SU-DHL-6 (cell line): ENCODE results near the gene RPL39L.

ENCODE experiments used
- H2AFZ ChIP-seq: fragments of 200-600 bp; sonication (generic); 2 replicates; pipeline ENCODE4 v1.6.1; 2014; ENCODE audit warnings: low read depth, mild to moderate bottlenecking, moderate library complexity, mixed read lengths, antibody characterized with exemption, low read length; ENCODE audit not compliant: severe bottlenecking
- H3F3A ChIP-seq: fragments of 200-600 bp; shearing (Covaris generic); 2 replicates; pipeline ENCODE4 v1.6.0; 2016; ENCODE audit warnings: antibody characterized with exemption, mild to moderate bottlenecking; ENCODE audit not compliant: insufficient read depth
- H3K27ac ChIP-seq: fragments of 200-600 bp; sonication (generic); 2 replicates; pipeline ENCODE4 v1.5.1; 2016; ENCODE audit warnings: low read depth, mild to moderate bottlenecking, low read length, moderate library complexity, mixed read lengths
- H3K27me3 ChIP-seq: fragments of 200-600 bp; sonication (generic), shearing (Covaris generic); 2 replicates; pipeline ENCODE4 v1.6.0; 2014; ENCODE audit warnings: mild to moderate bottlenecking, low read length
- H3K36me3 ChIP-seq: fragments of 200-600 bp; sonication (generic); 2 replicates; pipeline ENCODE4 v1.6.1; 2014; ENCODE audit warnings: mild to moderate bottlenecking, low read length, mixed read lengths
- H3K4me2 ChIP-seq: fragments of 300-600, 200-600 bp; shearing (Covaris generic), sonication (generic); 2 replicates; pipeline ENCODE4 v1.6.0; 2014; ENCODE audit warnings: low read length, low read depth, mild to moderate bottlenecking; ENCODE audit not compliant: poor library complexity, severe bottlenecking
- H3K4me3 ChIP-seq: fragments of 200-600 bp; sonication (generic); 2 replicates; pipeline ENCODE4 v1.5.1; 2014; ENCODE audit warnings: antibody characterized with exemption, low read length, mild to moderate bottlenecking, mixed read lengths; ENCODE audit not compliant: insufficient read depth, poor library complexity, severe bottlenecking
- H3K79me2 ChIP-seq: fragments of 200-600 bp; sonication (generic); 2 replicates; pipeline ENCODE4 v1.6.1; 2014; ENCODE audit warnings: mild to moderate bottlenecking, low read length, moderate library complexity; ENCODE audit not compliant: insufficient read depth
- H3K9ac ChIP-seq: fragments of 200-600 bp; sonication (generic); 2 replicates; pipeline ENCODE4 v1.7.0; 2014; ENCODE audit warnings: mild to moderate bottlenecking, low read length
- H3K9me2 ChIP-seq: fragments of 200-600 bp; sonication (generic); replicated peaks from 2 replicates; pipeline ENCODE4 v1.6.1; 2014; ENCODE audit warnings: low read length; ENCODE audit not compliant: insufficient read depth
- H3K9me3 ChIP-seq: fragments of 200-600 bp; sonication (generic); 2 replicates; pipeline ENCODE4 v1.6.1; 2014; ENCODE audit warnings: low read length, mixed read lengths; ENCODE audit not compliant: insufficient read depth
- H4K20me1 ChIP-seq: fragments of 200-600 bp; sonication (generic); 2 replicates; pipeline ENCODE4 v1.6.1; 2014; ENCODE audit warnings: low read depth, mild to moderate bottlenecking, antibody characterized with exemption, low read length, moderate library complexity, mixed read lengths
- EZH2phosphoT487 ChIP-seq: fragments of 200-600 bp; sonication (generic), shearing (Covaris generic); conservative IDR thresholded peaks from 2 replicates; pipeline ENCODE4 v1.6.1; 2018; ENCODE audit warnings: mild to moderate bottlenecking, antibody characterized with exemption, low read length, moderate library complexity, mixed read lengths
- TF ChIP-seq, protein P1 (sequence below): fragments of 200-600 bp; sonication (generic); IDR thresholded peaks from one replicate; pipeline ENCODE4 v1.5.1; 2017; ENCODE audit warnings: antibody characterized with exemption, mild to moderate bottlenecking, low read length, moderate library complexity; ENCODE audit not compliant: insufficient read depth, poor library complexity, severe bottlenecking

The RPL39L gene

DNA sequence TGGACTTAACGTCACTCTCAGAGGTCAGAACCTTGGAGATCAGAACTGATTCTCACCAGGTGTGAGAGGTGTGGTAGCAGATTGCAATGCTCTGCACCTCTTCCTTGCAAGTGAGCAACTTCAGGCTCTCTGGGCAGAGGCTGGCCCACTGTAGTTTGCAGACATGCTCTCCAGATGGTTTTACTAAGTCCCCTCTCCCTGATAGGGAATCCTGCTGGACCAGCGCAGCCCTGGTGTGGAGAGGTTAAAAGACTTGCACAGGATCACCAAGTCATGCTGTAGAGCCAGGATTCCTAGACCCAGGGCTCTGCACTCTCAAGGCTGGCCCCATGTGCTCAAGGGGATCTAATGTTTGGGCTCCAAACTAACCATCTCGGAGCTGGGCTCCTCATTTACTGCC is 62.2 kb downstream of the RPL39L start:
- Histone ChIP-seq H3K36me3 (peaks cover 27% of the 10 kb centered on the region; the same call in 1 of the 2 replicates), H3F3A (peaks cover 90% of the 10 kb centered on the region), H3K27me3 (no peaks in the 10 kb centered on the region), H3K9ac (no peak overlapping the region), H4K20me1 (no peaks in the 10 kb centered on the region), H3K9me2 (no peaks in the 10 kb centered on the region), H3K4me3 (no peak overlapping the region), H2AFZ (no peak overlapping the region), H3K4me2 (no peak overlapping the region), H3K79me2 (no peaks in the 10 kb centered on the region), H3K9me3 (no peaks in the 10 kb centered on the region), H3K27ac (no peak overlapping the region)
- no peak for TF ChIP-seq EZH2phosphoT487
- TF ChIP-seq, protein P1, sequence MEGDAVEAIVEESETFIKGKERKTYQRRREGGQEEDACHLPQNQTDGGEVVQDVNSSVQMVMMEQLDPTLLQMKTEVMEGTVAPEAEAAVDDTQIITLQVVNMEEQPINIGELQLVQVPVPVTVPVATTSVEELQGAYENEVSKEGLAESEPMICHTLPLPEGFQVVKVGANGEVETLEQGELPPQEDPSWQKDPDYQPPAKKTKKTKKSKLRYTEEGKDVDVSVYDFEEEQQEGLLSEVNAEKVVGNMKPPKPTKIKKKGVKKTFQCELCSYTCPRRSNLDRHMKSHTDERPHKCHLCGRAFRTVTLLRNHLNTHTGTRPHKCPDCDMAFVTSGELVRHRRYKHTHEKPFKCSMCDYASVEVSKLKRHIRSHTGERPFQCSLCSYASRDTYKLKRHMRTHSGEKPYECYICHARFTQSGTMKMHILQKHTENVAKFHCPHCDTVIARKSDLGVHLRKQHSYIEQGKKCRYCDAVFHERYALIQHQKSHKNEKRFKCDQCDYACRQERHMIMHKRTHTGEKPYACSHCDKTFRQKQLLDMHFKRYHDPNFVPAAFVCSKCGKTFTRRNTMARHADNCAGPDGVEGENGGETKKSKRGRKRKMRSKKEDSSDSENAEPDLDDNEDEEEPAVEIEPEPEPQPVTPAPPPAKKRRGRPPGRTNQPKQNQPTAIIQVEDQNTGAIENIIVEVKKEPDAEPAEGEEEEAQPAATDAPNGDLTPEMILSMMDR, result no peak

DNA sequence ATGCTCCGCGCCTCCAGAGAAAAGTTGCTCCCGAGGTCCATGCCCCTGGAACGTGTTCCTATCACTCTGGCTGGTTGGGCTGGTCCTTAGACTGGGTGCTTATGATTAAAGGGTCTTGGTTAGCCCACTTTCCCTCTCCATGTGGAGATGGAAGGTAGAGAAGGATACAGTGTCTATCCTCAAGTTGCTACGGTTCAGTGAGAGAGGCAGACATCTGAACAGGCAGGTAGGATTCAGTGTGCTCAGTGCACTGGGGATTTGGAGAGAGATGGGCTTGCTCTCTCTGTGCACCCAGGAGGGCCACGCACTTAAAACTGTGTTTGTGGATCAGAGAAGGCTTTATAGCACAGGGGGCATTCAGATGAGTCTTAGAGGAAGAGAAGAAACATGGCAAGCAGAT is 63.0 kb downstream of the RPL39L start:
- TF ChIP-seq, protein P1, result no peak
- TF ChIP-seq EZH2phosphoT487, result no peak
- Histone ChIP-seq H3K36me3 (peaks cover 31% of the 10 kb centered on the region; the same call in 1 of the 2 replicates), H4K20me1 (no peaks in the 10 kb centered on the region), H3K27me3 (no peaks in the 10 kb centered on the region), H3K9ac (no peak overlapping the region), H2AFZ (no peak overlapping the region), H3F3A (peaks cover 90% of the 10 kb centered on the region), H3K9me2 (no peaks in the 10 kb centered on the region), H3K9me3 (no peaks in the 10 kb centered on the region), H3K27ac (peak overlapping the region; percentile 13), H3K4me2 (no peak overlapping the region), H3K4me3 (no peak overlapping the region), H3K79me2 (no peaks in the 10 kb centered on the region)

DNA sequence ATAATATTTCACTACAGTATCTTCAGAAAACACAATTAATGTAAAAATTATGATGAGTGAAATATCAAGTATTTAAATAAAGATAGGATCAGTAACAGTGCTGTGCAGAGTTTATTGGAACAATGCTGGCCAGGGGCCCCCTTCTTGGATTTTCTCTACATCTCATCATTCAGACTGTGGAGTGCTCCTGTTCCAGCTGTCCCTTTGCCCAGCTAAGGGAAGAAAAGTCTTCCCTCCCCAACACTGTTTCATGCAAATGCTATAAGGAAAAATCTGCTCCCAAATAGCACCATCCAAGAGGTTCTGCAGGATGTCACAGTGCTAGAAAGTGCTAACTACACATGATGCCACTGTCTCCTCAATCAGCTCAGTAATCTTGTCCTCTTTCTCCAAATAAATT is 64.5 kb downstream of the RPL39L start:
- no peaks in the 10 kb centered on the region for H4K20me1 ChIP-seq
- no peak overlapping the region for H2AFZ ChIP-seq
- no peaks in the 10 kb centered on the region for H3K9me2 ChIP-seq
- H3K9ac ChIP-seq, result no peak overlapping the region
- H3K9me3 ChIP-seq, result no peaks in the 10 kb centered on the region
- H3K36me3 ChIP-seq, result peaks cover 38% of the 10 kb centered on the region
- H3K4me2 ChIP-seq, result no peak overlapping the region
- no peak overlapping the region for H3K4me3 ChIP-seq
- no peak for TF ChIP-seq EZH2phosphoT487
- TF ChIP-seq, protein P1, result no peak
- no peaks in the 10 kb centered on the region for H3K27me3 ChIP-seq
- H3F3A ChIP-seq, result peaks cover 76% of the 10 kb centered on the region
- H3K79me2 ChIP-seq, result peaks cover 2% of the 10 kb centered on the region; the same call in 1 of the 2 replicates
- H3K27ac ChIP-seq, result no peak overlapping the region
